Pulmonary artery endothelial cell (primary cell): ENCODE results near the gene SNX3. TPM values are rescaled to one million over a fixed set of nuclear protein-coding genes. Genes with fewer than 3 reads are reported as not detected.

ENCODE experiments used
- DNase-seq: peaks from one replicate; pipeline ENCODE4 v3.0.0-alpha.2; 2011; ENCODE audit warnings: low read depth, low spot score
- total RNA-seq: library from RNA; depleted of rRNA; stranded (reverse); fragments of >200 nt; gene quantifications from 2 replicates; pipeline ENCODE4 v1.2.3, GENCODE V29; 2014

SNX3 gene
- total RNA-seq, 1 donor from 2014 or later, result 162 TPM

- no peak for DNase-seq
Observed at GRCh38 chr6:108207013-108207412, 53.8 kb downstream of the SNX3 start.

GRCh38 chr6:108203189-108204112, 57.4 kb downstream of the SNX3 start:
- DNase-seq, result no peak

GRCh38 chr6:108200631-108201030, 60.2 kb downstream of the SNX3 start:
- no peak for DNase-seq

- DNase-seq, result no peak
Observed at GRCh38 chr6:108200186-108200585, 60.7 kb downstream of the SNX3 start.

- no peak for DNase-seq
Observed at GRCh38 chr6:108198761-108199498, 61.9 kb downstream of the SNX3 start.

GRCh38 chr6:108195209-108195608, 65.6 kb downstream of the SNX3 start:
- DNase-seq, result no peak

- no peak for DNase-seq
Observed at GRCh38 chr6:108194503-108194902, 66.3 kb downstream of the SNX3 start.

GRCh38 chr6:108193835-108194234, 67.0 kb downstream of the SNX3 start:
- DNase-seq, result no peak

GRCh38 chr6:108193131-108193530, 67.7 kb downstream of the SNX3 start:
- no peak for DNase-seq

GRCh38 chr6:108187519-108187918, 73.3 kb downstream of the SNX3 start:
- DNase-seq, result no peak

- DNase-seq, result no peak
Observed at GRCh38 chr6:108186226-108186625, 74.6 kb downstream of the SNX3 start.

- DNase-seq, result no peak
Observed at GRCh38 chr6:108180776-108181175, 80.1 kb downstream of the SNX3 start.

- DNase-seq, result no peak
Observed at GRCh38 chr6:108180266-108180665, 80.6 kb downstream of the SNX3 start.

GRCh38 chr6:108179741-108180140, 81.1 kb downstream of the SNX3 start:
- no peak for DNase-seq

GRCh38 chr6:108176281-108177089, 84.4 kb downstream of the SNX3 start:
- DNase-seq, result no peak

GRCh38 chr6:108175592-108176279, 85.1 kb downstream of the SNX3 start:
- DNase-seq, result no peak

- no peak for DNase-seq
Observed at GRCh38 chr6:108175176-108175591, 85.7 kb downstream of the SNX3 start.

- DNase-seq, result no peak
Observed at GRCh38 chr6:108174371-108175175, 86.3 kb downstream of the SNX3 start.

GRCh38 chr6:108171918-108172516, 88.8 kb downstream of the SNX3 start:
- DNase-seq, result no peak
